GM19395 (cell line): ENCODE data around the gene CNTRL.
"Not testable (repeated sequence)": the region's sequence is repeated elsewhere in the genome, so short reads cannot be mapped to it uniquely, and the experiment has no call there.

Experiments used
- ATAC-seq: cut with Tn5 transposase; IDR thresholded peaks from one replicate; pipeline ENCODE4 v1.9.1; 2021; ENCODE audit warnings: mild to moderate bottlenecking, moderate library complexity; ENCODE audit not compliant: unreplicated experiment

CNTRL gene

DNA sequence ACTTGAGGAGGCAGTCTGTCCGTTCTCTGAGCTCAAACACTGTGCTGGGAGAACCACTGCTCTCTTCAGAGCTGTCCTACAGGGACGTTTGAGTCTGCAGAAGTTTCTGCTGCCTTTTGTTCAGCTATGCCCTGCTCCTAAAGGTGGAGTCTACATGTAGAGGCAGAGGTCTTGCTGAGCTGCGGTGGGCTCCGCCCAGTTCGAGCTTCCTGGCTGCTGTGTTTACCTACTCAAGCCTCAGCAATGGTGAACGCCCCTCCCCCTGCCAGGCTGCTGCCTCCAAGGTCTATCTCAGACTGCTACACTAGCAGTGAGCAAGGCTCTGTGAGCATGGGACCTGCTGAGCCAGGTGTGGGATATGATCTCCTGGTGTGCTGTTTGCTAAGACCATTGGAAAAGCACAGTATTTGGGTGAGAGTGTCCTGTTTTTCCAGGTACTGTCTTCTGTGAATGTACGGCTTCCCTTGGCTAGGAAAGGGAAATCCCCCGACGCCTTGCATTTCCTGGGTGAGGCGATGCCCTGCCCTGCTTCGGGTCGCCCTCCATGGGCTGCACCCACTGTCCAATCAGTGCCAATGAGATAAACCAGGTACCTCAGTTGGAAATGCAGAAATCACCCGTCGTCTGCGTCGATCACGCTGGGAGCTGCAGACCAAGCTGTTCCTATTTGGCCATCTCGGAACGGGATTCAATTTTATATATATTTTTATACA lies 58.5 kb downstream of the CNTRL start:
- no peak for ATAC-seq

GRCh38 chr9:121135642-121136041 lies 60.9 kb downstream of the CNTRL start:
- ATAC-seq, result no peak

DNA sequence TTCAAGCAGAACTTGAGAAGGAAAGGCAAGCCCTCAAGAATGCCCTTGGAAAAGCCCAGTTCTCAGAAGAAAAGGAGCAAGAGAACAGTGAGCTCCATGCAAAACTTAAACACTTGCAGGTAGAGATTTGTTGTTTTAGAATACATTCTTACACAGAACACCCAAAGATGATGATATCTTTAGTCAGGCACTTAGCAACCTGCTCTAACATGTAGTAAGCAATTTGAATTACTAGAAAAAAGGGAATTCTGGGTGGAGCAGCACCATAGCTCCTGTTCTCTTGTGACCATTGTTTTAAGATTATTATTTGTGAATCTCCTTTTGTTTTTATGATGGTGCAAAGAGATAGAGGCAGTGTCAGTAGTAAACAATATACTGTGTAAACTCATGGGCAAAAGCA lies 63.8 kb downstream of the CNTRL start:
- no peak for ATAC-seq

GRCh38 chr9:121138973-121139372 lies 64.2 kb downstream of the CNTRL start:
- ATAC-seq, result no peak

- ATAC-seq, result no peak
Observed at GRCh38 chr9:121140162-121140561, 65.4 kb downstream of the CNTRL start.

DNA sequence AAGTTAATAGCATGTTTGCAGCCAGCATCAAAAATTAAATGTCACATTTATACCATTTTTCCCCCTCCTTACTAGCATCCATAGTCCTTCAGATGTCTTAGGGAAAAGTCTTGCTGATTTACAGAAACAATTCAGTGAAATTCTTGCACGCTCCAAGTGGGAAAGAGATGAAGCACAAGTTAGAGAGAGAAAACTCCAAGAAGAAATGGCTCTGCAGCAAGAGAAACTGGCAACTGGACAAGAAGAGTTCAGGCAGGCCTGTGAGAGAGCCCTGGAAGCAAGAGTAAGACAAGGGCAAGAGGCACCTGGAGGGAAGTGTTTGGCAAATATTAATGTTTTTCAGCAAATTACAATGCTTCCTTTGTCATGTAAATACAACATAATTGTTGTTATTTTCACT lies 66.6 kb downstream of the CNTRL start:
- ATAC-seq, result no peak

DNA sequence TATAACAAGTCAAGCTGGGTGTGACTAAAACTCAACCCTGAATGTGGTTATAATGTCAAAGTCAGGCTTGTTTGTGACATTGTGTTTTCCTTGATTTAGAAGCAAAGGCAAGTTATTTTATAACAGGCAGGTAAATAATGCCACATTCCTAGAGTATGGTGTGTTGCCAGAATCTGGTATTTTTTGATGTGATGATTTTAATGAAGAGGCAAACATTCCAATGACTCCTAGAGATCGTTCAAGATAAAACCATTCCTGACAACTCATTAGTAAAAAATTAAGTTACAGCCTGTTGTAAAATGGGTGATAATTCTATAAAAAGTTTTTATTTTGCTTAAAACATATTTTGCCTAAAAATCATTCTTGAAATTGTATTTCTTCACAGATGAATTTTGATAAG lies 67.0 kb downstream of the CNTRL start:
- no peak for ATAC-seq

- no peak for ATAC-seq
Observed at GRCh38 chr9:121143771-121144170, 69.0 kb downstream of the CNTRL start.

GRCh38 chr9:121144482-121144881 lies 69.7 kb downstream of the CNTRL start:
- ATAC-seq, result no peak

- no peak for ATAC-seq
Observed at GRCh38 chr9:121150188-121150587, 75.4 kb downstream of the CNTRL start.

DNA sequence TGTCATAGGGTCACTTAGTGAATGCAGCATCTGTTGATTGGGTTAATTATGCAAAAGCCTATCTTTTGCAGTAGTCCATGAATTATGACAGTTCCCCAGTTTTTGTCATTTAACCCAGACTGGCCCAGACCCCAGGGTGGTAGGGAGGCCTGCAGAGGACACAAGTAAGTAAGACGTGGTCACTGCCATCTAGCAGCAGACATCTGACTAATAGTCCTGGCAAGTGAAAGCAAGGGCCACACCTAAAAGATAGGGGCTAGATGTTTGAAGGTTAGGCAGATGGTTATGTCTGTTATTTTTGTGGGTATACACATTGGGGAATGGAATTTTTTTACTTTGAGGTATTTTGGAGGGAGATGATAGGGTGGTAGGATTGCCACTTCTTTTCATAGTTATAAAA lies 78.9 kb downstream of the CNTRL start:
- ATAC-seq, result no peak

DNA sequence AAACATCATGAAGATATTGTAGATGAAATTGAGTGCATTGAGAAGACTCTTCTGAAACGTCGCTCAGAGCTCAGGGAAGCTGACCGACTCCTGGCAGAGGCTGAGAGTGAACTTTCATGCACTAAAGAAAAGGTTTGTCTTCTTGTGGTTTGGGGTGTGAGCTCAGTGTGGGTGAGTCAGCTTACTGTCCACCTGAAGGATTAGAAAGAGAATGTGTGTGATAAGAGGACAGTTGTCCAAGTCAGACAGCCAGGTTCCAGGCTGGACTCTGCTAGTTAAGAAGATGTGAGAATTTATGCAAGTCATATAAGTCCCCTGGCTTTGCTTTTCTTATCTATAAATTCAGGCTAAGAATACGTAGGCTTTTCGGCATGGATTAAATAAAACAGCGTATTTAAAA lies 80.0 kb downstream of the CNTRL start:
- no peak for ATAC-seq

DNA sequence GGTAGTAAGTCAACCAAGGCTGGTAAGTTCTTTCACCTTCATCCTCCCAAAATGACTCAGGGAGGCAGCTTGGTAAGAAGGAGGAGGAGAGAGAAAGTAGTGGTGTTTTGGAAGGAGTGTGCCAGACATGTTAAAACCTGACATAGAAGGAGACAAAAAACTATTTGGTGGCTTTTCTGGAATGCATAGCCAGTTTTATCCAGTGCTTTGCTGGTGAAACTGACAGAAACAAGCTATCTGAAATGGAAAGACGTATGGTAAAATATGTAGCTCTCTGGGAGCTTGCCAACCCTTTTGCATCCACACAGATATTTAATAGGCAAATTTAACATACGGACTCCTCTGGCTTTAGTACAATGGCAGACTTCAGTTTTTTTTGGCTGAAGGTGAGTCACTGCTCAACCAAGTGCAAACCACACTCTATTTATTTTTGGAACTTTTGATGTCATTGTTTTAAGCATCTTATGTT lies 81.5 kb downstream of the CNTRL start:
- ATAC-seq, result peak; percentile 85

DNA sequence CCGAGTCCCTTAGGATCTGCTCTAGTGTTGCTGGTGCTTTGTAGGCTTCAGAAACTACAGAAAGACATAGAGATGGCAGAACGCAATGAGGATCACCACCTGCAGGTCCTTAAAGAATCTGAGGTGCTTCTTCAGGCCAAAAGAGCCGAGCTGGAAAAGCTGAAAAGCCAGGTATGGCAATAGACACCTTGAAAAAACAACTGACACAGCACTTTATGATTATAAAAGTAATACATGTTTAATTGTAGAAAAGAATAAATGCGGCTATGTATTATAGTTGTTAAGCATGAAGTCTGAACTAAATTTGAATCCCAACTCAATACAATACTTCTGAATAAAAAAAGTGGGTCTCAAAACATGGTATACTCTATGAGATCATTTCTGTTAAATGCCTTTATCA lies 83.2 kb downstream of the CNTRL start:
- ATAC-seq, result no peak

DNA sequence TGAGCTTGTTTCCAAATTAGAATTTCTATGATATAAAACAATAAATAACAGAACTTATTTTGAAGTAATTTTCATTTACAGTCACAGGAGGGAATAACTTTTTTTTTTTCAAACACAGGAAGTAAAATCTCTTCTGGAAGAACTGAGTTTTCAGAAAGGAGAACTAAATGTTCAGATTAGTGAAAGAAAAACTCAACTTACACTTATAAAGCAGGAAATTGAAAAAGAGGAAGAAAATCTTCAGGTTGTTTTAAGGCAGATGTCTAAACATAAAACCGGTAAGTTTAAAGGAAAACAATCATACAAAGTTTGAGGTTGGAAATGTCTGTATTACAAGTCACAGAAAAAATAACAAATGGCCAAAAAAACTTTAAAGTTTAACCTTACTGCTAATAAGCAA lies 85.3 kb downstream of the CNTRL start:
- ATAC-seq, result no peak

- no peak for ATAC-seq
Observed at GRCh38 chr9:121168052-121168451, 93.3 kb downstream of the CNTRL start.

GRCh38 chr9:121169094-121169601 lies 94.4 kb downstream of the CNTRL start:
- ATAC-seq, result no peak

DNA sequence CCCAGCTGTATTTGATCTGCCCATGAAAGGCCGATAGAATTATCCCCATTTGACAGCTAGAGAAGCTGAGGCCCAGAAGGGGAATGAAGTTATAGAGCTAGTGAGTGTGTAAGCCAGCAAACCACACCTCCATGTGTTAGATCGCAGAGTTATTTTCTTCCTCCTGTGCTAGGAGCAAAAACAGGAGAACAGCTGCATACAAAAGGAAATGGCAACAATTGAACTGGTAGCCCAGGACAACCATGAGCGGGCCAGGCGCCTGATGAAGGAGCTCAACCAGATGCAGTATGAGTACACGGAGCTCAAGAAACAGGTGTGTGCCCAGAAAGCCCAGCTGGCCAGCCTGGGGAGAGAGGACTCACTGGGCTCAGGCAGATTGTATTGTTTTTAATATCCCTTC lies 96.5 kb downstream of the CNTRL start:
- ATAC-seq, result no peak

DNA sequence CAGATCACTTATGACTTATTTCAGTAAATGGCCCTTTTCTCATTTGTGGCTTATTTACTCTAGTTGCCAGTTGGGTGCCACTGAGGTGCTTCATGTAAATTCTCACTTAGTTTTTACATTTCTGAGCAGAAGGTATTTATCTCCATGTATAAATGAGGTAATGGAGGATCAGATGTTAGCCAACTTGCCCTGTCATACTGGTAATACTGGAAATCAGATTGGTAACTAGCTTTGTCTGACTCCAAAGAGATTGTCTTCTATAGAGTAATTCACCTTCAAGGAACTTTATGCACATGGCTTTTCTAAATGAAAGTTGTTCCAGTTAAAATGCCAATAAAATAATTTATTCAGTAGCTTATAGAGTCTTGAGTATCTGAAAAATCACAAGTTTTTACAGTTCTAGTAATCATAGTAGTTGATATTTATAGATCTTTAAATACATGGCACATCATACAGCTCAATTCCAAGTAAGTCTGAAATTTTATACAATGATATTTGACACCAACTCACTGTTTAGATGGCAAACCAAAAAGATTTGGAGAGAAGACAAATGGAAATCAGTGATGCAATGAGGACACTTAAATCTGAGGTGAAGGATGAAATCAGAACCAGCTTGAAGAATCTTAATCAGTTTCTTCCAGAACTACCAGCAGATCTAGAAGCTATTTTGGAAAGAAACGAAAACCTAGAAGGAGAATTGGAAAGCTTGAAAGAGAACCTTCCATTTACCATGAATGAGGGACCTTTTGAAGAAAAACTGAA lies 98.2 kb downstream of the CNTRL start:
- ATAC-seq, result no peak

DNA sequence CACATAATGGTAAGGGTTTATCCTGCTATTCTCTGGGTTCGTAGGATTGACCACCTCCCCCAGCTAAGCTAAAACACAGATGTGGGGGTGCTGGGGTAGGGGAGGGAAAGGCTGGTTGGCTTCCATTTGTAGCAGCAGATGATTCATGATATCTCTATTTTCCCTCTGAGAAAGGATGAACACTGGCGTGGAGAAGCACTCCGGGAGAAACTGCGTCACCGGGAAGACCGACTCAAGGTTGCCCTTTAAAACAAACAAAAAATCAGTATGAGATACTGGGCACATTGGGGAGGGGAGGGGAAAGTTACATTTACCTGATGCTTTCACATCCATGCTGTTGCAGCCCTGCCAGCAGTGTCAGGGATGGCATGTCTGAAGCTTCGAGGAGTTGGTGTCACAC lies 98.7 kb downstream of the CNTRL start:
- ATAC-seq, result no peak

DNA sequence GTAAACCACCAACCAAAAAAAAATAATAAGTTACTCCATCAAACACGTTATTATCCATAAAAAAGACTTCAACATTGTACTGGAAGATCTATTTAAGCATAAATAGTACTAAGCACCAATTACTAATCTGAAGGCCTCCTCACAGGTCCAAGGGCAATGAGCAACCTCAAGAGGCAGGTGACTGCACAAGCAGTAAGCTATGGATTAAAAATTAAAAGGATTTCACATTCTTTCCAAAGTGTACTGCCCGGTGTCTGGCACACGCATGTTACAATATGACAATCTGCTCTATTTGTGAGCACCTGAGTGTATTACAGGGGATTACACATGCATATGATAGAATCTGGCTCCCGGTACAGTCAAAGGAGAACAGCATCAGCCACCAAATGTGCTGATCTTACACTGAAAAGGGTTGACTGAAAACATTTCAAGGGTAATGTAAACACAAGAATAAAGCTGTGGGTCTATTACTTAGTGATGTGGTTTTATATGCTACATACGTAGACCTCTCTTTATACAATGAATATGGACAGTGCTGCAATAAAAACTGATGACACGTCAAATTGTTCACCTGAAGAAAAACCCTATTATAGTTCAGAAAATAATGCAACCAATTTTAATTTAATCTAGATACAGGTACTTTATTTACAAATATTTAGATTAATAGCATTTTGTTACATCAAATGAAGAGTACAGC lies 104.1 kb downstream of the CNTRL start:
- ATAC-seq, result no peak

DNA sequence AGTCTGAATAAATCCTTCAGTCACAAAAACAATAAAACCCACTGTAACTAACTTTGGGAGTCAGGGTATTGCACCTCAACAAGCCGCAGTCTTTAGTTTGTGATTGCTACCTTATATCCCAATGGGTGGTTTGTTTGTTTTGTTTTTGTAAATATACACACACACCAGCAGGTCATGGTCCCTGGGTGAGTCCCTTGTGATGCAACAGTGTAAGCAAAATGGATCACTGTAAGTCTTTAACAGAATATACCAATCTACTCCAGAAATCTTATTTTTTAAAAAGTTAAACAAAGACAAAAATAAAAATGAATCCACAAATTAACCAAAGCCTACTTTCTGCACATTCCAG lies 104.6 kb downstream of the CNTRL start:
- ATAC-seq, result not testable (repeated sequence)
